LNCAP (cell line): ENCODE data around the gene OR51B2.

Source experiments
- TF ChIP-seq, protein P1 (sequence below): fragments of 450-650 bp; IDR thresholded peaks from 2 replicates; pipeline ENCODE4 v1.5.1; 2017; ENCODE audit warnings: mild to moderate bottlenecking

OR51B2 gene, protein sequence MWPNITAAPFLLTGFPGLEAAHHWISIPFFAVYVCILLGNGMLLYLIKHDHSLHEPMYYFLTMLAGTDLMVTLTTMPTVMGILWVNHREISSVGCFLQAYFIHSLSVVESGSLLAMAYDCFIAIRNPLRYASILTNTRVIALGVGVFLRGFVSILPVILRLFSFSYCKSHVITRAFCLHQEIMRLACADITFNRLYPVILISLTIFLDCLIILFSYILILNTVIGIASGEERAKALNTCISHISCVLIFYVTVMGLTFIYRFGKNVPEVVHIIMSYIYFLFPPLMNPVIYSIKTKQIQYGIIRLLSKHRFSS

GRCh38 chr11:5324197-5324596, at the start of gene OR51B2:
Gene OR51B2 (minus strand): TSS chr11:5324297. CDS start chr11:5324297, 0 bp downstream.
- TF ChIP-seq, protein P1, sequence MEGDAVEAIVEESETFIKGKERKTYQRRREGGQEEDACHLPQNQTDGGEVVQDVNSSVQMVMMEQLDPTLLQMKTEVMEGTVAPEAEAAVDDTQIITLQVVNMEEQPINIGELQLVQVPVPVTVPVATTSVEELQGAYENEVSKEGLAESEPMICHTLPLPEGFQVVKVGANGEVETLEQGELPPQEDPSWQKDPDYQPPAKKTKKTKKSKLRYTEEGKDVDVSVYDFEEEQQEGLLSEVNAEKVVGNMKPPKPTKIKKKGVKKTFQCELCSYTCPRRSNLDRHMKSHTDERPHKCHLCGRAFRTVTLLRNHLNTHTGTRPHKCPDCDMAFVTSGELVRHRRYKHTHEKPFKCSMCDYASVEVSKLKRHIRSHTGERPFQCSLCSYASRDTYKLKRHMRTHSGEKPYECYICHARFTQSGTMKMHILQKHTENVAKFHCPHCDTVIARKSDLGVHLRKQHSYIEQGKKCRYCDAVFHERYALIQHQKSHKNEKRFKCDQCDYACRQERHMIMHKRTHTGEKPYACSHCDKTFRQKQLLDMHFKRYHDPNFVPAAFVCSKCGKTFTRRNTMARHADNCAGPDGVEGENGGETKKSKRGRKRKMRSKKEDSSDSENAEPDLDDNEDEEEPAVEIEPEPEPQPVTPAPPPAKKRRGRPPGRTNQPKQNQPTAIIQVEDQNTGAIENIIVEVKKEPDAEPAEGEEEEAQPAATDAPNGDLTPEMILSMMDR = no peak

GRCh38 chr11:5369789-5370188, 45.7 kb upstream of the OR51B2 start:
- TF ChIP-seq, protein P1 = peak; percentile 20; the same call in 1 of the 2 replicates

DNA sequence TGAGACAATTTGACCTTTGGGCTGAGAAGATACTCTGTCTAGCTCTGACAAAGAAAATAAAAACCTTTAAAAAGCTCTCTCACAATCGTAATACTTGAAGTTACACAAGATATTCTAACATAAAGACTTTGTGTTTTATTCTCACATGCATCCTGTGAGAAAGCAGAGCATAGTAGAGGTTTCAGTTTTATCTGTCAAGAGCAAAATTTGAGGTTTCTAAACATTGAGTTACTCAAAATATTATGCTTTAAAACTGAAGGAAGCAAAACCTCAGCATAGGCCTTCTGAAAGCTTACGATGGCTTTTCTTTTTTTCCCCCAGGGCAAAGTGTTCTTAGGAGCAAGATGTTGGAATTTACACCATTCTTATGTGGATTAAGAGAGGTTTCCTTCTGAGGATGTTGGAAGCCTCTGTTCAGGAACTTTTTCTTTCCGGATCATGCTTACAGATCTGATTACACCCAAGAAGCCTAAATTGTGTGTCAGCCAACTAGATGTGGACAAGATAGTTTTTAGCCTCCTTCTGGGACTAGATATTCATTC, 44.5 kb upstream of the OR51B2 start:
- TF ChIP-seq, protein P1 = no peak

DNA sequence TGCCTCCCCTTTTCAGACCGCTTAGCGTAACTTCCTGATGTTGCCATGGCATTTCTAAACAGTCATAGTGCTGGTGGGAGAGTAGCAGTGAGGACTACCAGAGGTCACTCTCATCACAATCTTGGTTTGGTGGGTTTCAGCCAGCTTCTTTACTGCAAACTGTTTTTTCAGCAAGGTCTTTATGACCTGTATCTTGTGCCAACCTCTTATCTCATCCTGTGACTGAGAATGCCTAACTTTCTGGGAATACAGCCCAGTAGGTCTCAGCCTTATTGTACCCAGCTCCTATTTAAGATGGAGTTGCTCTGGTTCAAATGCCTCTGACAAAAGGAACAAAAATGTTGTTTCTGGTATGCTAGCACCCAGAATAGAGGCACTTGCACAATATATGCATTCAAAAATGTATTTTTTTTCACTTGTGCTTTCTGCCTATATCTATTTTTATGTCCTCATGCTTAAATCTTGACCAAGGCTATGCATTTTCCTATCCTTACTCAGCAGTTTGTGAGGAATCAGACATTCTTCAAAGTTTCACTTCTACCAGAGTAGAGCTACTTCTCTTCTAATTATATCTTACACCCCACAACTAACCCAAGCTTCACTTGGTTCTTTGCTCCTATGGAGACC, 43.5 kb upstream of the OR51B2 start:
- TF ChIP-seq, protein P1 = no peak

DNA sequence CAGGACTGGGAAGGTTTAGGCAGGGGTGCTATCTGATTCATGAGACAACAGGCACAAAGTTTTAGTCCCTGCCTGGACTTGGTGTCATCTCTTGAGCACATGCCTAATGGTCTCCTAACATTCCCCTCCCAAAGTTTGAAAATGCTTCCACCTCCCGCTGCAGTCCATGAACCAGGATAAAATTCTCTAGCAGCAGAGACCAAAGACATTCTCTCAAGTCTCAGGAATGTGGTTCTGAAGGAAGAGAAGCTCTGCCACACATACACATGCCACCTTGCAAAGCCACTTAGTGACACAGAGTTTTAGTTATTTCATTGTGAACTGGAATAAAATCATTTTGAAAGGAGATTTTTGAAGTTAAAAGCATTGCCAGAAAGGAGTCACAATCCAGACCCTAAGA, 42.8 kb upstream of the OR51B2 start:
- TF ChIP-seq, protein P1 = no peak

DNA sequence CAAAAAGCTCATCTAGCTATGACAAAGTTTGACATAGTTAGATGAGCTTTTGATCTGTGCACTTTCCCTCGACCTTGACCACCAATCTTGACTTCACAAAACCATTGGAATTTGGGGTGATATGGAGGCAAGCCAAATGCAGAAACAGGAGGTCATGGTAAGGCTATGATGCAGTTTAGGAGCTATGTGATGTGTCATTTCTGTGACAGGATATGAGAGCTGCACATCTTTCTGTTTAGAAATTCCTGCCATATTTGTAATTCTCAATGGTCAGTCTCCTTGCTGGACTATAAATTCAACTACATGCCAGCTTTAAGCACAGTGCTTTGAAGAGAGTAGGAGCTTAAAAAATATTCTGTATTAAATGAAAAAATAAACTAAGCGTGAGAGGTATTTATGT, 40.1 kb upstream of the OR51B2 start:
- TF ChIP-seq, protein P1 = no peak

- TF ChIP-seq, protein P1 = no peak
These were observed 39.6 kb upstream of the OR51B2 start for GRCh38 chr11:5363679-5364078.
